Measurements from ENCODE around the gene PTPN4. TPM values are rescaled to one million over a fixed set of nuclear protein-coding genes. Genes with fewer than 3 reads are reported as not detected.

PTPN4 gene
- total and polyA plus RNA-seq, 2 of the 13 experiments (the other 11 are each of a cell fraction or from before 2014, with no cell fraction given): 20.3 to 34.6 TPM

GRCh38 chr2:119759451-119760236 is at the start of gene PTPN4 (continued):
- TF ChIP-seq ARID4A (CRISPR knock-in tag; IDR thresholded peaks at IDR 0.05; ENCODE audit: borderline replicate concordance) (peak; percentile 96), THAP7 (CRISPR knock-in tag; IDR thresholded peaks at IDR 0.05) (peak; percentile 84; the same call in 1 of the 2 replicates), HMGA1 (CRISPR knock-in tag; conservative IDR thresholded peaks at IDR 0.05) (no peak), IKZF1 (IDR thresholded peaks at IDR 0.05) (no peak), ZC3H13 (CRISPR knock-in tag; IDR thresholded peaks at IDR 0.05) (no peak; the same call in 1 of the 2 replicates), MXI1 (IDR thresholded peaks at IDR 0.05; ENCODE audit: borderline replicate concordance, low read depth, low read length) (peak; percentile 88; the same call in 2 of the 3 replicates), PAWR (CRISPR knock-in tag; IDR thresholded peaks at IDR 0.05; ENCODE audit: borderline replicate concordance) (peak; percentile 66; the same call in 1 of the 2 replicates), HMG20B (CRISPR knock-in tag; conservative IDR thresholded peaks at IDR 0.05) (peak; percentile 61), ZNF547 (CRISPR knock-in tag; IDR thresholded peaks at IDR 0.05) (peak; percentile 95), NR2F2 (IDR thresholded peaks at IDR 0.05; ENCODE audit: borderline replicate concordance, low read depth) (0 out of 2 replicates have a peak, but pooled peaks have one; percentile 17), ZNF143 (CRISPR knock-in tag; IDR thresholded peaks at IDR 0.05) (peak; percentile 48; the same call in 1 of the 2 replicates), NCOR1 (IDR thresholded peaks at IDR 0.05; ENCODE audit: borderline replicate concordance, low read length) (peak; percentile 34; the same call in 1 of the 2 replicates), ZNF234 (CRISPR knock-in tag; conservative IDR thresholded peaks at IDR 0.05) (no peak), ELF4 (CRISPR knock-in tag; IDR thresholded peaks at IDR 0.05; ENCODE audit: borderline replicate concordance) (no peak)
- TF ChIP-seq, protein P1, sequence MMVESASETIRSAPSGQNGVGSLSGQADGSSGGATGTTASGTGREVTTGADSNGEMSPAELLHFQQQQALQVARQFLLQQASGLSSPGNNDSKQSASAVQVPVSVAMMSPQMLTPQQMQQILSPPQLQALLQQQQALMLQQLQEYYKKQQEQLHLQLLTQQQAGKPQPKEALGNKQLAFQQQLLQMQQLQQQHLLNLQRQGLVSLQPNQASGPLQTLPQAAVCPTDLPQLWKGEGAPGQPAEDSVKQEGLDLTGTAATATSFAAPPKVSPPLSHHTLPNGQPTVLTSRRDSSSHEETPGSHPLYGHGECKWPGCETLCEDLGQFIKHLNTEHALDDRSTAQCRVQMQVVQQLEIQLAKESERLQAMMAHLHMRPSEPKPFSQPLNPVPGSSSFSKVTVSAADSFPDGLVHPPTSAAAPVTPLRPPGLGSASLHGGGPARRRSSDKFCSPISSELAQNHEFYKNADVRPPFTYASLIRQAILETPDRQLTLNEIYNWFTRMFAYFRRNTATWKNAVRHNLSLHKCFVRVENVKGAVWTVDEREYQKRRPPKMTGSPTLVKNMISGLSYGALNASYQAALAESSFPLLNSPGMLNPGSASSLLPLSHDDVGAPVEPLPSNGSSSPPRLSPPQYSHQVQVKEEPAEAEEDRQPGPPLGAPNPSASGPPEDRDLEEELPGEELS (CRISPR knock-in tag; IDR thresholded peaks at IDR 0.05): peak; percentile 62
- TF ChIP-seq, protein P2, sequence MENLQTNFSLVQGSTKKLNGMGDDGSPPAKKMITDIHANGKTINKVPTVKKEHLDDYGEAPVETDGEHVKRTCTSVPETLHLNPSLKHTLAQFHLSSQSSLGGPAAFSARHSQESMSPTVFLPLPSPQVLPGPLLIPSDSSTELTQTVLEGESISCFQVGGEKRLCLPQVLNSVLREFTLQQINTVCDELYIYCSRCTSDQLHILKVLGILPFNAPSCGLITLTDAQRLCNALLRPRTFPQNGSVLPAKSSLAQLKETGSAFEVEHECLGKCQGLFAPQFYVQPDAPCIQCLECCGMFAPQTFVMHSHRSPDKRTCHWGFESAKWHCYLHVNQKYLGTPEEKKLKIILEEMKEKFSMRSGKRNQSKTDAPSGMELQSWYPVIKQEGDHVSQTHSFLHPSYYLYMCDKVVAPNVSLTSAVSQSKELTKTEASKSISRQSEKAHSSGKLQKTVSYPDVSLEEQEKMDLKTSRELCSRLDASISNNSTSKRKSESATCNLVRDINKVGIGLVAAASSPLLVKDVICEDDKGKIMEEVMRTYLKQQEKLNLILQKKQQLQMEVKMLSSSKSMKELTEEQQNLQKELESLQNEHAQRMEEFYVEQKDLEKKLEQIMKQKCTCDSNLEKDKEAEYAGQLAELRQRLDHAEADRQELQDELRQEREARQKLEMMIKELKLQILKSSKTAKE (CRISPR knock-in tag; IDR thresholded peaks at IDR 0.05; ENCODE audit: borderline replicate concordance): peak; percentile 16; the same call in 1 of the 2 replicates
- TF ChIP-seq, protein P3, sequence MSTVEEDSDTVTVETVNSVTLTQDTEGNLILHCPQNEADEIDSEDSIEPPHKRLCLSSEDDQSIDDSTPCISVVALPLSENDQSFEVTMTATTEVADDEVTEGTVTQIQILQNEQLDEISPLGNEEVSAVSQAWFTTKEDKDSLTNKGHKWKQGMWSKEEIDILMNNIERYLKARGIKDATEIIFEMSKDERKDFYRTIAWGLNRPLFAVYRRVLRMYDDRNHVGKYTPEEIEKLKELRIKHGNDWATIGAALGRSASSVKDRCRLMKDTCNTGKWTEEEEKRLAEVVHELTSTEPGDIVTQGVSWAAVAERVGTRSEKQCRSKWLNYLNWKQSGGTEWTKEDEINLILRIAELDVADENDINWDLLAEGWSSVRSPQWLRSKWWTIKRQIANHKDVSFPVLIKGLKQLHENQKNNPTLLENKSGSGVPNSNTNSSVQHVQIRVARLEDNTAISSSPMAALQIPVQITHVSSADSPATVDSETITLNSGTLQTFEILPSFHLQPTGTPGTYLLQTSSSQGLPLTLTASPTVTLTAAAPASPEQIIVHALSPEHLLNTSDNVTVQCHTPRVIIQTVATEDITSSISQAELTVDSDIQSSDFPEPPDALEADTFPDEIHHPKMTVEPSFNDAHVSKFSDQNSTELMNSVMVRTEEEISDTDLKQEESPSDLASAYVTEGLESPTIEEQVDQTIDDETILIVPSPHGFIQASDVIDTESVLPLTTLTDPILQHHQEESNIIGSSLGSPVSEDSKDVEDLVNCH (CRISPR knock-in tag; IDR thresholded peaks at IDR 0.05): no peak

Measured in HepG2 (cell line).